Kidney (tissue), 14 donors: ENCODE data around the gene GNG7. TPM values are rescaled to one million over a fixed set of nuclear protein-coding genes. Genes with fewer than 3 reads are reported as not detected.

Experiments
- DNase-seq, 5 donors: peaks; one replicate each; pipeline ENCODE4 v3.0.0-alpha.2; 2013 to 2020
- FAIRE-seq: peaks from 2 replicates; lab custom pipeline; 2012; peaks lifted over from hg19 to GRCh38; lab: Jason Lieb, UNC
- H3K27ac ChIP-seq, 2 donors: one replicate each; pipeline ENCODE4 v1.7.0; 2013; ENCODE audit warnings: low read depth in 2 of 2, low read length in 2 of 2, inconsistent platforms in 1 of 2
- H3K27me3 ChIP-seq: one replicate; pipeline ENCODE4 v1.7.1; 2013; ENCODE audit warnings: low read length, inconsistent platforms; ENCODE audit not compliant: control insufficient read depth, insufficient read depth
- H3K36me3 ChIP-seq, 3 donors: one replicate each; pipeline versions ENCODE4 v1.7.0 to v1.7.1; 2013; ENCODE audit warnings: low read length in 3 of 3, control low read depth in 1 of 3, inconsistent platforms in 1 of 3; ENCODE audit not compliant: insufficient read depth in 3 of 3, control insufficient read depth in 2 of 3
- H3K4me1 ChIP-seq, 3 donors: one replicate each; pipeline versions ENCODE4 v1.7.0 to v1.7.1; 2013; ENCODE audit warnings: low read length in 3 of 3, inconsistent platforms in 1 of 3, low read depth in 1 of 3; ENCODE audit not compliant: control insufficient read depth in 2 of 3, insufficient read depth in 2 of 3
- H3K4me3 ChIP-seq, 3 donors: one replicate each; pipeline versions ENCODE4 v1.7.0 to v1.8.1; 2013; ENCODE audit warnings: low read length in 3 of 3, control low read depth in 1 of 3, inconsistent platforms in 1 of 3
- H3K9ac ChIP-seq, 3 donors: one replicate each; pipeline versions ENCODE4 v1.7.0 to v1.7.1; 2013; ENCODE audit warnings: low read length in 3 of 3, control low read depth in 1 of 3, inconsistent platforms in 1 of 3
- H3K9me3 ChIP-seq, 3 donors: one replicate each; pipeline versions ENCODE4 v1.7.0 to v1.7.1; 2013; ENCODE audit warnings: low read length in 3 of 3, control low read depth in 1 of 3, inconsistent platforms in 1 of 3; ENCODE audit not compliant: control insufficient read depth in 2 of 3, insufficient read depth in 1 of 3
- intact Hi-C: fragments of 100-400 bp; cut with DNase I; formaldehyde crosslinking; loops from one replicate; pipeline ENCODE4 v1.11.1; 2022
- polyA plus RNA-seq: library from polyadenylated mRNA; stranded (reverse); fragments of 350-450 nt; fragmentation: Illumina TruSeq; extraction: RNeasy Lipid Tissue Mini Kit (QIAGEN cat#74804); gene quantifications from one replicate; pipeline ENCODE4 v1.2.3, GENCODE V29; 2014; ENCODE audit warnings: low read depth, low replicate concordance; ENCODE audit not compliant: insufficient read depth
- total RNA-seq: library from RNA; stranded (reverse); fragmentation: NEBNext Ultra II Directional; extraction: Animal tissue kit (Norgen Biotek cat#: 25700); gene quantifications from one replicate; pipeline ENCODE4 v1.2.1, GENCODE V29; 2021
- TF ChIP-seq, protein P1 (sequence below): IDR thresholded peaks from 3 replicates; pipeline ENCODE4 v1.5.1; 2012; ENCODE audit warnings: mild to moderate bottlenecking, moderate library complexity, borderline replicate concordance; ENCODE audit not compliant: insufficient read depth; ENCODE audit errors: extremely low read depth
- donor health status: control.
- donor health status: control.
- donor health status: control.
- donor health status: control.
- donor health status: control.
- donor health status: DM: yes; HTN: yes; CAD: no.
- donor health status: Normal renal cell carcinoma (clear cell type).

Gene GNG7
- total and polyA plus RNA-seq, 2 donors from 2014 or later: 9.9 to 13.4 TPM

DNA sequence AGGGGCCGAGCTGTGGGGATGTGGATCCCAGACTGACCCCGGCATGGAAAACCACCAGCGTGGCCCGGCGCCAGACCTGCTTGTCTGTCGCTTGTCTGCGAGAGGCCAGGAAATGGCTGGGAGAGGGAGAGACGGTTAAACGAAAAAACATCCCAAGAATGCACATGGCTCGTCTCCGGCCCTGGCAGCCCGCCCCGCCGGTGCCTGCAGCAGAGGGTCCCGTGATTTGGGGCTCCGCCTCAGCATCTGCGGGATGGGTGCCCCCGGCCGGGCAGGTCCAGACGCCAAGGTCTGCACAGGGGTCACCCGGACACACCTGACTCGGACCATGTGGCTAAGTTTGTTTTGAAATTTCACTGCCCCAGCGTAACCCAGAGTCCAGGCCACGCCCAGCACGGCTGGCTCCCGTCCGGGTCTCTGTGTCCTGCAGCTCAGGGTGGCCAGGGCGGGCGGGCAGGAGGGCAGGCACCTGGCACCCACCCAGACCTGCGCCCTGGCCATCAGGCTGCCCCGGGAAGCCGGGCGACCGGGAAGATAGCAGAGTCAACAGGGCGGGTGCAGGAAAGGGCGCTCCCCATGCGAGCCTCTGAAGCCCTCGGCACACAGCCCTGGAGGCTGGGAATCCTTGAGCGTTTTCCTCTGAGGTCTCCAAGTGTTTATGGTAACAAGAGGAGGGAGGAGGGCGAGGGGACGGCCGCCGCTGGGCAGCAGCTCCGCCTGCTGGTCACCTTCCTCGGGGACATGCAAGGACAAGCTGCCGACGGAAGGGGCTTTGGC, 123.4 kb downstream of the GNG7 start:
- intact Hi-C loops: no loop called here
- Histone ChIP-seq H3K4me3 (peak overlapping the region in 2 of 3 donors; percentile 54 to 56), H3K9ac (peak overlapping the region in 2 of 3 donors; percentile 38 to 91), H3K27me3 (no peaks in the 10 kb centered on the region), H3K36me3 (no peaks in the 10 kb centered on the region), H3K9me3 (no peaks in the 10 kb centered on the region), H3K27ac (peak overlapping the region; percentile 88 to 92), H3K4me1 (peaks cover 0 to 29% (median 25%) of the 10 kb centered on the region in 3 donors)
- DNase-seq (peak; percentile 90 to 96 (median 92)), FAIRE-seq (no peak)
- TF ChIP-seq, protein P1, sequence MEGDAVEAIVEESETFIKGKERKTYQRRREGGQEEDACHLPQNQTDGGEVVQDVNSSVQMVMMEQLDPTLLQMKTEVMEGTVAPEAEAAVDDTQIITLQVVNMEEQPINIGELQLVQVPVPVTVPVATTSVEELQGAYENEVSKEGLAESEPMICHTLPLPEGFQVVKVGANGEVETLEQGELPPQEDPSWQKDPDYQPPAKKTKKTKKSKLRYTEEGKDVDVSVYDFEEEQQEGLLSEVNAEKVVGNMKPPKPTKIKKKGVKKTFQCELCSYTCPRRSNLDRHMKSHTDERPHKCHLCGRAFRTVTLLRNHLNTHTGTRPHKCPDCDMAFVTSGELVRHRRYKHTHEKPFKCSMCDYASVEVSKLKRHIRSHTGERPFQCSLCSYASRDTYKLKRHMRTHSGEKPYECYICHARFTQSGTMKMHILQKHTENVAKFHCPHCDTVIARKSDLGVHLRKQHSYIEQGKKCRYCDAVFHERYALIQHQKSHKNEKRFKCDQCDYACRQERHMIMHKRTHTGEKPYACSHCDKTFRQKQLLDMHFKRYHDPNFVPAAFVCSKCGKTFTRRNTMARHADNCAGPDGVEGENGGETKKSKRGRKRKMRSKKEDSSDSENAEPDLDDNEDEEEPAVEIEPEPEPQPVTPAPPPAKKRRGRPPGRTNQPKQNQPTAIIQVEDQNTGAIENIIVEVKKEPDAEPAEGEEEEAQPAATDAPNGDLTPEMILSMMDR: peak; percentile 91

DNA sequence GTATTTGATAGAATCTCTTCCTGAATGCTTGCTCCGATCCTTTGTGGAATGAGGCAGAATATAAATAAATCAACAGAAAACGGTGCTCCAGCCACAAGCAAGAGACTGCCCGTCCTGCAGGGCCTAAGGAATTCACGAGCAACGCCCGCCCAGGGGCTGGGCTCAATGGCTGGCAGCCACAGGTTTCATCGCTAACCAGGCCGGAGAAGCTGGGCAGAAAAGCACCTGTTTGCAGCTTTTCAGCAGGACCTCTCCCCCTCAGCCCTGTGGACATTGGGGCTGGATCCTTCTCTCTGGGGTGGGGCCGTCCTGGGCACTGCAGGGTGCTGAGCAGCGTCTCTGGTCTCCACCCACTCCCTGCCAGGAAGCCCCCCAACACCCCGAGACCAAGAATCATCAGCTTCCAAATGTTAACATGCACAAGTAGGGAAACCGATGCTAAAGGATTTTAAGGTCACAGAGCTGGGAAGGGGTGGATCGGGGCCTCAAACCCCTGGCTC, 124.1 kb downstream of the GNG7 start:
- Histone ChIP-seq H3K4me1 (peaks cover 0 to 29% (median 25%) of the 10 kb centered on the region in 3 donors), H3K9me3 (no peaks in the 10 kb centered on the region), H3K4me3 (peak overlapping the region in 1 of 3 donors; percentile 54), H3K36me3 (no peaks in the 10 kb centered on the region), H3K9ac (peak overlapping the region in 2 of 3 donors; percentile 38 to 80), H3K27ac (peak overlapping the region; percentile 88 to 92), H3K27me3 (no peaks in the 10 kb centered on the region)
- intact Hi-C loops: no loop called here
- FAIRE-seq (no peak), DNase-seq (peak in 3 of 5 donors; percentile 38 to 79 (median 56))
- TF ChIP-seq, protein P1: no peak

DNA sequence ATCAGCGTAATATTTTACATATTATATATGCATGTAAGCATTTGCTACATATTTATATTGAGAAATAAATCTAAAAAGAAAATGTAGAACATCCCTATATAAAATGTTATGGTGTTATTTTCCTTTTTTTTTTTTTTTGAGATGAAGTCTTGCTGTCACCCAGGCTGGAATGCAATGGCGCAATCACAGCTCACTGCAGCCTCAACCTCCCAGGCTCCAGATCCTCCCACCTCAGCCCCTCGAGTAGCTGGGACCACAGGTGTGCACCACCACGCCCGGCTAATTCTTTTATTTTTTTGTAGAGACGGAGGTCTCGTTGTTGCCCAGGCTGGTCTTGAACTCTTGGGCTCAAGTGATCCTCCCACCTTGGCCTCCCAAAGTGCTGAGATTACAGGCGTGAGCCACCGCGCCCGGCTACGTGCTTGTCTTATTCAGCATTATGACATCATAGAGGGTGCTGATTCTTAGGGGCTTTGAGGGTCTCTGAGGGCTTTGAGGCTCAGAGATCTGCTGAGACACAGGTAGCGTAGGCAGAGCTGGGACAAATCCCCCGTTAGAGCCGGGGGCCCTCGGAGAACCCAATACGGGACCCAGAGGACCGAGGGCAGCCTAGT, 124.7 kb downstream of the GNG7 start:
- Histone ChIP-seq H3K9me3 (no peaks in the 10 kb centered on the region), H3K4me3 (no peak overlapping the region), H3K27me3 (no peaks in the 10 kb centered on the region), H3K4me1 (peaks cover 0 to 29% (median 25%) of the 10 kb centered on the region in 3 donors), H3K9ac (peak overlapping the region in 1 of 3 donors; percentile 80), H3K27ac (peak overlapping the region; percentile 88 to 92), H3K36me3 (no peaks in the 10 kb centered on the region)
- intact Hi-C loops: no loop called here
- TF ChIP-seq, protein P1: no peak
- DNase-seq (peak in 2 of 5 donors; percentile 37 to 39), FAIRE-seq (no peak)
